OCI-M2 (cell line): ENCODE measurements around the gene SCLT1.

ENCODE experiments used
- DNase-seq: peaks from one replicate; lab custom pipeline; 2025; ENCODE audit not compliant: unreplicated experiment; lab: John Stamatoyannopoulos, UW

The SCLT1 gene

DNA sequence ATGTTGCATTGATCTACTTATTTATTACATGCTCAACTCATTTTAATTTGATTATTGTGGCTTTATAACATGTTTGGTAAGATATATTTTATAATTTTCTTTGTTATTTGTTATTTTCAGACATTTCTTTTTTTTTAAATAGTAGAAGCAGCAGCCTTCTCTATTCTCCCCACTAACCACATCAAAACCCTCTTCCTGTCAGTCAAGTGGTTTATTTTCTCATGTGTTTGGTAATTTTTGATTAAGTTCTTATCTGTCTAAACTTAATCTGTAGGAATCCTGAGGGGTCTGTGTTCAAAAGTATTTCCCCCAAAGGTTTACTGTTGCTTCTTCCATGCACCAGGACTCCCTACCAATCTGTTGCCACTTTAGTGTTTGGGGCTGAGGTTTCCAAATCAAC, 131.9 kb downstream of the SCLT1 start:
- no peak for DNase-seq

GRCh38 chr4:128958194-128958593, 135.1 kb downstream of the SCLT1 start:
- DNase-seq: no peak

- no peak for DNase-seq
These were observed 135.9 kb downstream of the SCLT1 start for GRCh38 chr4:128957459-128957858.

DNA sequence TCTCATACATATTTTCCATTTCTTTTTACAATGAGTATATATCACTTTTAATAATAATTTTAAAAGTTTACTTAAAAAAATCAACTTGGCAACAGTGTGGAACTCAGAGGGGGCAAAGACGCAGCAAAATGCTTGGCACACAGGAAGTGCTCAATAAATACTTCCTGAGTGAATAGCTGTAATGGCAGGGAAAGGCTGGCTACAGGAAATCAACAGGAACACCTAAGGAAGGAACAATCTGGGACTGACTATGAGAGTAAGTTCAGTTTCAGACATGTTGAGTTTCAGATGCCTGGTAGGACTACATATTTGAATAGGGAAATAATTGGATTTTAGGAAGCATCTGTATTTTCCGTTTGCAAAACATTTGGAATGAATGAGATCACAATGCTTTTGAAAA, 137.6 kb downstream of the SCLT1 start:
- DNase-seq: no peak

DNA sequence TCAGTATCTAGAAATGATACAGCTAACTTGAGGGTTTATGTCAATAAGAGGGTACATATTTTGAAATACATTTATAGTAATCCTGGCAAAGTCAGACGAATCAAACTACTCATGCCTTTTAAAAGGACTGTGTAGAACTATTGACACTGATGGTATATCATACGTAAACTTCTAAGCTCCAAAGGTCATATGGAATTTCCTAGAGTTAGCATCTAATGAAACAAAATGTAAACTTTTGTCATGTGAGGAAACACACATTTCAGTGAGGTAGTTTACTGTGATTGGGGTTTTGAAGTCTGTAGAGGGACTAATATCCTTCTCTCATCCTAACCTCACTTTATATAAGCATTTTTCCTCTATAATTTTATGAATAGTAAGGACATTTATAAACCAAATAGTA, 138.4 kb downstream of the SCLT1 start:
- DNase-seq: no peak

- no peak for DNase-seq
These were observed 142.0 kb downstream of the SCLT1 start for GRCh38 chr4:128951316-128951715.

DNA sequence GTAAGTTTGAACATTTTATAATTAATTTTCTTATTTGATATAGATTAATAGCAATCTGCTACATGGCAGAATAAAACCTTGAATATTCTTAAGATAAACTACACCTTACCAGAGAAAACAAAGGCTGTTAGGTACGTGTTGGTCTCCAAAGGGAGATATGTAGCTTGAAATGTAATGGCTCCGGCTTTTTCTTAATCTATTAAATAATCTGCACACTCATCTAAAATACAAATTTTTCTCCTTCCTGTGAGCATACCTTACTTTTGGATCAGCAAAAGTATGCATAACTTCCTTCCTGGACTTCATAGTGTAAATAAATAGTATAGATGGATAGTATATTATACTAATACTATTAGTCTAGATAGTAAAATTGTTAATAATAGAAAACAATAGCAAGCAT, 142.5 kb downstream of the SCLT1 start:
- no peak for DNase-seq

- no peak for DNase-seq
These were observed 146.4 kb downstream of the SCLT1 start for GRCh38 chr4:128946916-128947315.

DNA sequence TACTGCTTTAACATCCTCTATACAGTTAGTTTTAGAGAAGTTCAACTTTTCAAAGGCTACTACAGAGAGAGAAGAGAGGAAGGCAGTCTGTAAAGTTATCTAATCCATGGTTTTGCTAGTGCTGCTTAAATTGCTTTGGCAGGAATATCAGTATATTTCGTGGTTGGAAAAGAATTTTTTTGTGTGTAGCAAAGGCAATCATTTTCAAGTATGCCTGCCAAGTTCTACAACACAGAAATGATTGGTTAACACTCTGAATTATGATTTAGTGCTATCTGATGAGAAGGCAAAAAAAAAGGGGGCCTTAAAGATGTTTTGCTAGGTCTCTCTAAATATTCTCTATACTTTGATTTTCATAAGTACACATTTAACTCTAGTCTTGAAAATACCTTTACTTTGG, 150.7 kb downstream of the SCLT1 start:
- DNase-seq: no peak

GRCh38 chr4:128940971-128941370, 152.4 kb downstream of the SCLT1 start:
- DNase-seq: no peak

DNA sequence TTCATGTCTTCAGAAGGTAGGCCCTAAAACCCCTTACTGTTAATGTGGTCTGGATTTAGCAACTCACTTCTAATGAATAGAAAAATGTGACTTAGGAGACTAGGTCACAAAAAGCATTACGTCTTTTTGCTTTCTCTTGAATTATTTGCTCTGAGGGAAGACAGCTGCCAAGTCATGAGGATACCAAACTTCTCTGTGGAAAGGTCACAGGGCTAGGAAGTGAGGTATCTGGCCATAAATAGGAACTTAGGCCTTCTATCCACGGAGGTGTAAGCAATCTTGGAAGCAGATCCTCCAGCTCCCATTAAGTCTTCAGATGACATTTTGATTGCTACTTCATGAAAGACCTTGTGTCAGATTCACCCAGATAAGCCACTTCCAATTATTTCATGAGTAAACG, 163.3 kb downstream of the SCLT1 start:
- DNase-seq: no peak

DNA sequence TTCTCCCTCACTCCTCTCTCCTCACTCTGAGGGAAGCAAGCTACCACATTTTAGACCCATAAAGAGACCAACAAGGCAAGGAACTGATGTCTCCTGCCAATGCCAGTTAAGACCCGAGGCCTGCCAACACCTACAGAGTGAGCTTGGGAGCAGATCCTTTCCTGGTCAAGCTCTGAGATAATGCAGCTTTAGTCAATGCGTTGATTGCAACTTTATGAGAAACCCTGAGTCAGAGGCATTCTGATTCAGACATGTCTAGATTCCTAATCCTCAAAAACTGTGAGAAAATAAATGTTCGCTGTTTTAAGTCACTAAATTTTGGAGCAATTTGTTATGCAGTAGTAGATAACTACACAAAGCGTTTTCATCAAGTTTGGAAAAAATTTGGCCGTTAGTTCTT, 168.4 kb downstream of the SCLT1 start:
- DNase-seq: no peak

GRCh38 chr4:128921954-128922353, 171.4 kb downstream of the SCLT1 start:
- no peak for DNase-seq

DNA sequence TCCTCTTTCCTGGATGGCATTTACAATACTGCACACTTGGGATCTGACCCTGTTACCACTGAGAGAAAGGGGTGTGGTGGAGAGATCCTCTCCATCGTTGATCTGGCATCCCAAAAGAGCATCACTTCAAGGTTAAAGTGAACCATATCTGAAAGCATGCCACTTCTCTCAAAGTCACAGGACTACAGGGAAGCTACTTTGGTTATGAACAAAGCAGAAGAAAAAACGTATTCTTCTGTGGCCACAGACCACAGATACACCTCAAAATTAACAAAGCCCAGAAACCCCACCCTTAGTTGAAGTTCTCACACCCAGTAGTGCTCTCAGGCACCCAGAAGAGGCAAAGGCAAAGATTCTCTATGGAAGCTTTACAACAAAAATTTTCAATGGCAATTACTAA, 175.6 kb downstream of the SCLT1 start:
- no peak for DNase-seq

DNA sequence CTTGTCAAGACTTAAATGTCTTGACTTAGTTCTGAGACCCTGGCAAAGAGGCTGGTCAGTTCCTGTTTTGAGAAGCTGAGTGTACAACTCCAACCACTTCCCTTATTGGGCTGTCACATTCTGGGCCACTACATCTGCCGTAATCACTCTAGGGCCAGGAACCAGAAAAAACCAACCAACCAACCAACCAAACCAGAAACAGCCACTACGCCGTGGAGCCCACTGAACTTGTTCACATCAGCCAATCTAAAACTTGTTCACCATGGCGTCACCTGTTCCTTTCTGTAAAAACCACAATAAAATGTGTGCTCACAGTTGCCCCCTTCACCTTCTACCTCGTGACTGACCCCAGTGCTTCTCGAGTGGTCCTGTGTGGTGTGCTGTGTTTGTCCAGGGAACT, 176.5 kb downstream of the SCLT1 start:
- DNase-seq: no peak

GRCh38 chr4:128915544-128915943, 177.8 kb downstream of the SCLT1 start:
- DNase-seq: no peak

GRCh38 chr4:128913228-128913627, 180.1 kb downstream of the SCLT1 start:
- DNase-seq: no peak

DNA sequence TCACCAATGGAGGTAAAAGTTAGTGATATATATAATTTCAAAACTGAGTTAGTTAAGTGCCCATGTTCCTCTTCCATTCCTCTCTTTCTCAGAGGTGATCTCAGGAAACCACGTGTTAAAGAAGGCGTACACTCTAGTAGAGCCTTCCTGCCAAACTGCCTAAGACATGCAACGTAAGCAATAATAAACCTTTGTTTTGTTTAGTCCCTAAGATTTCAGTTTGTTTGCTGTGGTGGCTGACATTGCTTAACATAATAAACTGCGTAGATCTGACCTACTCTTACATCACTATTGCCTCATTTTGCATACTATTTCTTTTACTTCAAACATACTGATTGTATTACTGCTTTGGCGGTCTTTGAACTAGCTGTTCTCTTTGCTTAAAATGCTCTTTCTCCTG, 184.6 kb downstream of the SCLT1 start:
- no peak for DNase-seq

DNA sequence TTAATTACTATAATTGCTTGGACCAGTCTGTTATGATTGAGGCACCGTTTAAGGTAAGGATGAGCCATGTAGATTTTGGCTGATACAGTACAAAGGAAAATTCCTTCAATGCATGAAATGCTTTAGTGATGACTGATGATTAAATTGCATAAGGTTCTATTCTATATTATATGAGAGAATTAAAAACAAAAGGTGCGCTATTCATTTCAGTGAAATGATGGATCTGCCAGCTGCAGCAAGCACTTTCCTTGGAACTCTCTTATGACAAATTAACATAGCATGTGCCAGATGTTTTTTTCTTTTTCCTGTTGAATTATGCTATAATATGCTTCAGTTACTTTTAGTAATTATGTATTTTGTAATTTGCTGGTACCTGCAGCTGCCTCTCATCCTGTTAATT, 185.4 kb downstream of the SCLT1 start:
- DNase-seq: no peak

DNA sequence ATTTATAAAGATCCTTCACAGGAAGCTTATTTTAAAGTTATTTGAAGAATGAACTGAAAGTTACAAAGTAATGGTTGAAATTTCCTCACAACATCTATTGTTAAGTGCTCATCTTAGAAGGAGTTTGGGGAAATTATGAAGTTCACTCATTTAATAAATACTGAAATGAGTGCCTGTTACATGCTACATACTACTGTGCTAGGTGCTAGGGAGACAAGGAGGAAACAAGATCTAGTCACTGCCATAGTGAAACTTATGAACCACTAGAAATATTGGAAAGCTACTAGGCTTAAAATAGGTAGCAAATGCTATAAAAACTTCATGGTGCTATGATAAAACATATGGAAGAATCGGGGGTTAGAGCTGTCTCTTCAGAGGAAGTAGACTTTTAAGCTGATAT, 186.8 kb downstream of the SCLT1 start:
- no peak for DNase-seq

DNA sequence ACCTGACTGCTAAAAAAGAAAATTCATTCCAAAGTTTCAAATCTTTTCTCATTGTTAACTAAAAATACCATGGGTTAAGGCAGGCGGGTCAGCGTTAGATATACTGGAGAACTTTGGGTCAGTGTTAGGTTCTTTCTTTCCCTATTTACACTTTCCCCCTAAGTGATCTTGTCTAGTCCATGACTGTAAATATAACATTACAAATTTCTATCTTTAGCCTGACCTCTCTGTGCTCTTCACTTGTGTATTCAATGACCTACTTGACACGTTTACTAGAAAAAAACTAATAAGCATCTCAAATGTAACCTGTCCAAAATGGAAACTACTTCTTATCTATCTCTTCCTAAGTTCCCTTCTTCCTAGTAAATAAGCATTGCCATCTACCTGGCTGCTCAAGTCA, 188.5 kb downstream of the SCLT1 start:
- no peak for DNase-seq

DNA sequence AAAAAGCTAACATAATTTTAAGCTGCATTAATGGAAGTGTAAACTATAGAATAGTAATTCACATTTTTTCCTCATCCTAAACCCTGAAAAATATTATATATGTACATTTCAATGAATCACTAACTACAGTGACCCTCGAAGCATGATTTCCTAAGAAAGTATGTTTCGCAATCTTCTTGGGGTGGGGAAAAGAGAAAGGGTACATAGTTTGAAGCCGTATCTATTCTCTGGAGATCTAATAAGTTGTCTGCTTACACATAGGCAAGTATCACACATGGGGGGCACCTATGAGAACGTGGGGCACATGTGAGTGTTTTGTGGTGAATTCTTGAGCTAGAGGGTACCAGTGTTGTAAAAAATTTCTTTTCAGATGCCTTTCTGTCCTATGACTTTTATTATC, 212.7 kb downstream of the SCLT1 start:
- DNase-seq: no peak

- DNase-seq: no peak
These were observed 213.4 kb downstream of the SCLT1 start for GRCh38 chr4:128879971-128880370.

DNA sequence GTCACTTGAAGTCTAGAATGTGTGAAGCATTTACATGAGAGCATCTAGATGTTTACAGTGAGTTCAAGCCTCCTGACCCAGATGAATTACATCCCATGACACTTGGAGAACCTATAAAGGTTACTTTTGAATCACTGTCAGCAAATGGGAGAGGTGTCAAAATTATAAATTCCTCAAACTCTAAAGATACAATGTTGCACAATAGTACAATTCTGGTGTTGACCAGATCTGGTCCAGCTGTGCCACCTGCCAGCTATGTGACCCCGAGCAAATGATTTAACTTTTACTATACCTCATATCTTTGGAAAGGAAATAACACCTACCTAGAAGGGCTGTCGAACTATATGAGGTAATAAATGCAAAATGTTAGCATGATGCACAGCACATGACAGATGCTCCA, 214.1 kb downstream of the SCLT1 start:
- no peak for DNase-seq
